ENCODE results near the gene SMIM38.

The SMIM38 gene

DNA sequence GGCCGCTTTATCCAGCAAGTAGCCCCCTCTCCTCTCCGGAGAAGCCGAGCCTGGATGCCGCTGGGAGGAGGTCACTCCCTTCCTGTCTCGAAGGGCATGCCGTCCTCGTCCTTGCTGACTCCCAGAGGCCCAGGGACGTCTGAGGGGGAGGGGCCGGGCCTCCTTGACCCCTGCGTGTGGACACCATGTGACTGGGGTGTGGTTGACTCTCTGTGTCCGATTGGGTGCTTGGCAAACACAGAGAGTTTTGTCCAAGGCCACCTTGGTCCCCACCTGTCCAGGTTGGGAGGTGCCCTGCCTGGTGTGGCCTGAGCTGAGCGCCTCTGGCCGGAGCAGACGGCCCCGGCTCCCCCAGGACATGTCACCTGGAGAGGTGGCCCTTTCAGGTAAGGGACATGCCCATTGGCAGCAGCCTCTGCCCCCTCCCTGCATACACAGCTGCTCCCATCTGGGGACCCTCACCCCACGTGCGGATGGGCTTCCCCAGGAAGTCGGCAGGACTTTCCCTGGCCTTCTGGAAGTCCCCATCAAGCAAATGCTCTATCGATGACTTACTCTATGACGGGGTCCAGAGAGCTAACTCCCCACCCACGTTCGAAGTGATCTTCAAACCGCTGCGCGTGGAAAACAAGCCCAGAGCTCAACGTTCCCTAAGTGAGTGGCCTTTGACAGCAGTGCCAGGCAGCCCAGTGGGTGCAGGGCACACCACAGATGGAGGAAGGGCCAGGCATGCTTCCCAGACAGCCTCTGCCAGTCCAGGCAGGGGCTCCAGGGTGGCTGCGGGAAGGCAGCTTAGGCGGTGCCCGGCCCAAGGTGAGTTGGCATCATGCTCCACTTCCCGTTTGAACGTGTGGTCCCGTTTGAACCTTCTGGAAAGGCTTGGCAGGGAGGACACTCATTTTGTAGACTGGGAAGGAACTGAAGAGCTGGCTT, at the start of gene SMIM38:
Gene SMIM38, plus strand, starts transcription at position 634 of the 933 bp plus-strand sequence. CDS start 1,912 bp downstream, outside the sequence.
- no peak for DNase-seq

DNA sequence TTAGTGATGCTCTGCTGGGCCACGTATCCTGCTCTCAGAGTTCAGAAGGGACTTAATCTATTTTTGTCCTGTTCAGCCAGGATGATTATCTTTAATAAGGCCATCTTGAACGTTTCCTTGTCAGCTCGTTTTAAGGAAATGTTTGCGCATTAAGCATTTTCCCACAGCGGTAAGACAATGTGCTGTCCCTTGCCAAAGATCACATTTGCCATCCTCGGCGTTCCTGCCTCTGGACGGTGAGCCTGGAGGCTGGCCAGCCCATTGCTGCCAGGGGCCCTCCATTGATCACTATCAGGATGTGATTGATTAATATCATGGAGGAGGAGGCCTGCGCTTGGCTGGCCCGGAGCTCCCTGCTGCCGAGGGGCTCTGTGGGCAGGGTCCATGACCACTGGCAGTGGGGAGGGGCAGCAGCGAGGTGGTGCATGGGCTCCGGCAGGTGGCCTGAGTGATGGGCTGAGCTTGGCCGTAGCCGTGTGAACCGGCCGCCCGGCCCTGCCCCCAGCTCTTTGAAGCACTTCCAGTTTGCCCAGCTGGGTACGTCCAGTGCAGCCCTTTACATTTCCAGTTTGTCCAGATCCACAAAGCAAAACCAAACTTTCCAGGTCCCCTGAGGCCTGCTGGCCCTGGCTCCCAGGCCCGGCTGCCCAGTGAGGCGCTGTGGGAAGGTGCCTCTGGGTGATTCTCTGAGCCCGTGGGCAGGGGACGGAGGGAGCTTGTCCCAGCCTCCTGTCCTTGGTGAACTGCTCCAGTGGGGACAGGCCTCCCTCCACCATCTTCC, 49.5 kb upstream of the SMIM38 start:
- no peak for DNase-seq

DNA sequence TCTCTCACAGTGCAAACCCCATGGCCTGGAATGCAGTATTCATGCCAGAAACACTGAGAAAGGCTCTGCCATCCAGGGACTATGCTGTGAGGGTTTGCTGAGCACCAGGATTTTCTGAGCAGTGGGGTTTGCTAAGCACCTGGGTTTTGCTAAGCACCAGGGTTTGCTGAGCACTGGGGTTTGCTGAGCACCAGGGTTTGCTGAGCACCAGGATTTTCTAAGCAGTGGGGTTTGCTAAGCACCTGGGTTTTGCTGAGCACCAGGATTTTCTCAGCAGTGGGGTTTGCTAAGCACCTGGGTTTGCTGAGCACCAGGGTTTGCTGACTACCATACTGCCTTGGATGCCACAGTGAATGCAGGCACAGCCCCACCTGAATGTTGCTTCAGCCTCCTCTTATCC, 48.3 kb upstream of the SMIM38 start:
- no peak for DNase-seq

DNA sequence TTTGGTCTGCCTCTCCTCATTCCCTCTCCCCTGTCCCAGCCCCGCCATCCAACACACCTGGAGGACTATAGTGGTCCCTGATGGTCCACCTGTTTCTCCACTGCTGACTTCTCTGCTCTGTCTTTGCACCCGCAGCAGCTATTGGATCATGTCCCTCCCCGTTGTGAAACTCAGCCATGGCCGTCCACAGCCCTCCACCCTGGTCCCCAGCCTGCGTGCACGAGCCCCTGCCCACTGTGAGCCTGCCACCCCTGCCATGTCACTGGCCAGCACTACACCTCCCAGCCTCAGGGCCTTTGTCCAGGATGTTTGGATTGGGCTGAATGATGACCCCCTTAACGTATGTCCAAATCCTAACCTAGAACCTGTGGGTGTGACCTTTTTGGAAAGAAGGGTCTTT, 47.7 kb upstream of the SMIM38 start:
- no peak for DNase-seq

DNA sequence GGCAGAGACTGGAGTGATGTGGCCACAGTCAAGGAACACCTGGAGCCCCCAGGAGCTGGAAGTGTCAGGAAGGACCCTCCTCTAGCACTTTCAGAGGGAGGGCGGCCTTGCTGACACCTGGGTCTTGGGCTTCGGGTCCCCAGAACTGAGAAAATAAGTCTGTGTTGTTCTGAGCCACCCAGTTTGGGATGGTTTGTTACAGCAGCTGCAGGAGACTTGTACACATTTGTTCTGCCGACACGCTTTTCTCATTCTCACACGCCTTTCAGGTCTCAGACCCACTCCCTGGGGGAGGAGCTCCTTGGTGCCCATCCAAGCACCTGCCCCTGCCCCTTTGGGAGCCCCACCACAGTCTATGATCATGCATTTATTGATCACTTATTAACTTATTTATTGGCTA, 47.2 kb upstream of the SMIM38 start:
- no peak for DNase-seq

DNA sequence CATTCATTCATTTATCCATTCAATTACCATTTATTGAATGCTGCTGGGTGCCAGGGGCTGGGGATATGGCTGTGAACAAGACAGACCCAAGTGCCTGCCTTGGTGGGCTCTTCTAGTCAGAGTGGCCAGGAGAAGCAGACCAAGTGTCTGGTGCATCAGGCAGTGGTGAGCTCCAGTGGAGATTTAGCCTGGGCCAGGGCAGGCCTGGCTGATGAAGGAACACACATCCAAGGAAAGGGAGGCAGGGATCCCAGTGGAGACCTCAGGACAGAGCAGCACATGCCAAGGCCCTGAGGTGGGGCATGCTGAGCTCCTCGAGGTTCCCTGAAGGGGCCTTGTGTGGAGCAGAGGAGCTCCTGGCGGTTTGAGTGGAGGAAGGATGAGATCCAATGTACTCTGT, 46.6 kb upstream of the SMIM38 start:
- no peak for DNase-seq

DNA sequence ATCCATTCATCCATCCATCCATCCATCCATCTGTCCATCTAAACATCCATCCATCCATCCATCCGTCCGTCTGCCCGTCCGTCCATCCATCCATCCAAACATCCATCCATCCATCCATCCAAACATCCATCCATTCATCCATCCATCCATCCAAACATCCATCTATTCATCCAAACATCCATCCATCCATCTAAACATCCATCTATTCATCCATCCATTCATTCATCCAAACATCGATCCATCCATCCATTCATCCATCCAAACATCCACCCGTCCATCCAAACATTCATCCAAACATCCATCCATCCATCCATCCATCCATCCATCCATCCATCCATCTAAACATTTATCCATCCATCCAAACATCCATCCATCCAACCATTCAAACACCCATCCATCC, 45.3 kb upstream of the SMIM38 start:
- no peak for DNase-seq

DNA sequence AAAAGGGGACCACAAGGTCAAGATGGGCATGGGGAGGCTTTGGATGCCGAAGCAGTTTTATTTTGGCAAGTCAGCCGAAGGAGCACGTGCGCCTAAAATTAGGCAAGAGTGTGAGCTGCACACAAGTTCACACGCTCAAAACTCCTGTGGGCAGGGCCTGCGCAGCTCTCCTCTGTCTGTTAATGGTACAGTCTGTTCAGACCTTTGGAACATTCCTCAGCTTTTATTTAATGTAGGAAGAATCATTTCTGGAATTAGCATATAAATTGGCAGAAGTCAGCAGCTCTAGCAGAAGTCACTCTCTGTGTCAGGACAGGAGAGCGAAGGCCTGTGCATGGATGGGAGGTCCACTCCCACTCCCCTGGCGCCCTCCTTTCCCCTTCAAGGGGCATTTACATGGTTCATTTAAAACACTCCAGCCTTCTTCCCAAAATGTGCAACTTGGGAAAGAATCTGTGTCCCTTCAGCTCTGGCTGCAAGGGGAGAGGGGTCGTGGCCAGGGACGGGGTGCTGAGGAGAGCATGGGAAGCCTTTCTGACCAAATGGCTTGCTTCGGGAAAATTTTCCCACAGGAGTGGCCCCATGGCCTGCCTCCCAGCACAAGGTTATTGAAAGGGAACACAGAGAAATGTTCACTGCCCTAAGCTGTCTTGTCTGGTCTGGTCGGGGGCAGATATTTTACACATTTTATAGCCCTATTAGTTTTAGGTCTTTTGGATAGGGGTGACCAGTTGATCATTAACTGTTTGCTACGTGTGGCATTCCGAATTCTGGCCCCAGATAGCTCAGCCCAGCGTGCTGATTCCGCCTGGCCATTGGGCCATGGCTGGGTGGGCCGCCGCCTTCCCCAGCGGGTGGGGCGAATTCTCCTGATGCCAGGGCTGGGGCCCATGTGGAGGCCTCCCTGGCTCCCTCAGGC, 43.9 kb upstream of the SMIM38 start:
- no peak for DNase-seq

DNA sequence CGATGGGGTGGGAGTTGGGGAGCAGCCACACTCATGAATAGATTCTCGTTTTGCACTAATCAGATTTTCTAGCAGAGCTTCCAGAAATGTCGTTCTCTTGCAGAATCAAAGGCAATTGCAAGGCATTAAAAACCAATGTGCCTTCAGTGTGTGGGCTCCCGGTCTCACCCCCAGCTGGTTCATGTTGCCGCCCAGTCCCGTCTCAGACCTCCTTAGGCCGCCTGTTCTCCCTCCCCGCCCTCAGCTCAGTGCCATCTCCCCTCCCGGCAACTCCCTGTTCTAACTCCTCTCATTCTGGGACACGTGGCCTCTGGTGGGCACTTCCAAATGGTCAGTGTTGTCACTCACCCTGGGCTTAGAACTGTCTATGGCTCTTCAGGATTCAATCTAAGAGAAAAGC, 42.5 kb upstream of the SMIM38 start:
- DNase-seq, result no peak

DNA sequence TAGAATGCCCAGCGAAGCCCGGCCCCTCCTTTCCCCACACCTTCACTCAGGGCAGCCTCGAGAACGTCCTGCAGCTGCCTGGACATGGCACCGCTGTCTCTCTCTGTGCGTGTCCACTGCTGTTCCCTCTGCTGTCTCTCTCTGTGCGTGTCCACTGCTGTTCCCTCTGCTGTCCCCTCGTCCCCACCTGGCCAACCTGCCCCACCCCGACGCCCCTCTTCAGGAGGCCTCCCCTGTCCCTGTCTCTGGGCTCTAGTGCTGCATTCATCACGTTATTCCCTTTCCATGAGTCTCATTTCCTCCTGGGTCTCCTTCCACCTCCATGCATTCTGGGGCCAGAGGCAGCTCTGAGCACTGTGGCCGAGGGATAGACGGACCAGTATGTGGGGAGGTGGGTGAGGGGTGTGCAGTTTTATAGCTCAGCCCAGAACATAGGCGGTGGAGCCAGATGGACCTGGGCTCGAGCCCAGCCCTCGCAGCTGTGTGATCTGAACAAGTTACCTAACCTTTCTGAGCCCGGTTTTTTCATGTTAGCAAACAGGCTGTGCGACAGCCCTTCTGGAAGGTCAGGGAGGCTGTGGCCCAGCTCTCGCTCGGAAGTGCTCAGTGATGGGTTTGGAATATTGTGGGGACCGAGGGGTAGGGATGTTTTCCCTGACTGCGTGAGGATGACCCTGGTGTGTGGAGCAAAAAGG, 41.9 kb upstream of the SMIM38 start:
- no peak for DNase-seq

DNA sequence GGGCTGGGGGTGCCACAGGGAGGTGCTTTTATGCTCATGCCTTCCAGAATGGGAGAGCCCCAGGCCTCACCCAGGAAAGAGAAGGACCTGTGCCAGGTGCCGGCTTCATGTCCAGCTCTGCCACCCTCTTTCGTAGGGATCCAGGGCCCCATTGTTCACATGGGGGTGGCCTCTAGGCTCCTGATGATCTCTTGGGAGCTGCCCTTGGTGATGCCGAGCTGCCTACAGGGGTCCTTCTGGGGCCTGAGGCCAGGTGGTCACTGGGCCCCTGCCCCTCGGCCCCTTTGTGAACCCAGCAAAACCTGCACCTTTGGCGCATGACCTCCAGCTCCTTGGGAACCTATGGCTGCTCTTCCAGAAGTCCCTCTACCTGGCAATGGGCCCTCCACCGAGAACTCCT, 41.4 kb upstream of the SMIM38 start:
- no peak for DNase-seq

DNA sequence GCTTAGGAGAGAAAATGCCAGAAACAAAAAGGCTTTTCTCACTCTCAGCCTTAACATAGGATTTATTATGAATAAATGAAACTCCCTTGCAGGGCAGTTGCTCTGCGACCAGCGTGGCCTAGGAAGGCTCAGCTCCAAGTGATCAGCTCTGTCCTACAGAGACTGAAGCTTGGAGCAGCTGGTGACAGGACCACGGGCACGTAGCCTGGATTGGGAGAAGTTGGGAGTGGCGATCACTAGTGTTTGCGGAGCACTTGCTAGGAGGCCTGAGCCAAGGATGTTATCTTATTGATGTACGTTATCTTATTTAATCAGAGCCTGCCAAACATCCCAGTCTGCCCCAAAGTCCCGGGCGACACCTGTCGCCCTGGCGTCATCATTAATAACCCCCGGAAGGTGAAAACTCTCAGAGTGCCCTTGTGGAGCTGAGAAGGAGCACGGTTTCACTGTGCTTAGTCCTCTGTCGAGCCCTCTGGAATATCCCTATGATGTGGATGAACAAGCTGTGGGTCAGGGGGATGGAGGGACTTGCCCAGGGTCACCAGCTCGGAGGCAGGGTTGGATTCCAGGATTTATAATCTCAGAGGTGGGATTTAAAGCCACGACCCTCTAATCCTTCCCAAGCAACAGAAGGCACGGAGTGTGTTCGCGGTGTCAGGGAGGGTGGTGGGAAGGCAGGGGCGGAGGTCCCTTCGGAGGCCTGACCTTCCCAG, 40.8 kb upstream of the SMIM38 start:
- no peak for DNase-seq

DNA sequence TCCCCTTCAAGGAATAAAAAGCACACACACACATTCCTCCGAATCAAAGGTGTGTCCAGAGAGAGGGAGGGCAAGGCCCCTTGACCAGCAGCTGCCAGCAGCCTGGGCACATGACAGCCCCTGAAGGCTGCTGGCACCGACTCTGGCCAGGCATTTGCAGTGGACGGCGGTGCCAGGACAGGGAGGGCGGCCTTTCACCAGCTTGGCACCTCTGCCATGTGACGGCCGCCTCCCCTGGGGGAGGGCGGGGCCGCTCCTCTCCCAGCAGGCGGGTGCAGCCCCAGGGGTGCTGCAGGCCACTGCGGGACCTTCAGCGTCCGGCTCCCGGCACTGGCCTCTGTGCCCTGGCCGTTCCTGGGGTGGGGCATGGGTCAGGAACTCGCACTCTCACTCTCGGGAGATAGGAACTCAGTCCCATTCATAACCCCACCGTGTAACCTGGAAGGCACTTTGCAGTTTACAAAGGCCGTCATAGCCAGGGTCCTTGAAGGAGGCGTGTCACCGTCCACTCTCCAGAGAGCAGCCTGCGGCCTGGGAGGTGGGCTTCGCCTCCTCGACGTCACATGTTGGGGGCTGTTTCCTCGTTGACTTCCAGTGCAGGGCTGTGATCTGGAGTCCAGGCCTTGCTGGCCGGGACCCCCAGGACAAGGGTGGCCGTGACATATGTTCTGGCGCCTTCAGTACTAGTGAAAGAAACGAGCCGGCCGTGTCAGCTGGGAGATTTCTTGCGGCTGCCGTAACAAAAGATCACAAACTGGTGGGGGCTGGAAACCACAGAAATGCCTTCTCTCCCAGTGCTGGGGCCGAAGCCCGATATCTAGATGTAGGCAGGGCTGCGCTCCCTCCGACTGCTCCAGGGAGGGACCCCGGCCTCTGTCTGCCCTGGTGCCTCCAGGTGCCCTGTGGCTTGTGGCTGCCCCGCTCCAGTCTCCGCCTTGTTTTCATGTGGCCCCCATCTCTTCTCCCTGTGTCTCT, 39.9 kb upstream of the SMIM38 start:
- no peak for DNase-seq

DNA sequence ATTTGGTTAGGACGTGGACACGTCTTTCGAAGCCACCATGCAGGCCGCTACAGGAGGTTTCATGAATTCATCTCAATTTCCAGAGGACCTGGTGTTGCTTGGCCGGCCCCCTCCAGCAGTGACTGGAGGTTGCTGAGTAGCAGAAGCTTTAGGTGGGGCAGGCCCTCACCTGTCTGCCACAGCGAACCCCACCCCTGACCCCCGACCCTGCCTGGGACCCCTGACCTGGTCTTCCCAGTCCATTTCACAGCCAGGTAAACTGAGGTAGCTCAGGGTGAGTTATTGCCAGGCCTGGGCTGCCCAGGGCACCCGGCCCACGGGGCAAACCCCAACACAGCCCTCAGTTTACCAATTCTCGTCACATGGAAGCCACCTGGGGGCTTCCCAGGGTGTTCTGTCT, 39.1 kb upstream of the SMIM38 start:
- no peak for DNase-seq

DNA sequence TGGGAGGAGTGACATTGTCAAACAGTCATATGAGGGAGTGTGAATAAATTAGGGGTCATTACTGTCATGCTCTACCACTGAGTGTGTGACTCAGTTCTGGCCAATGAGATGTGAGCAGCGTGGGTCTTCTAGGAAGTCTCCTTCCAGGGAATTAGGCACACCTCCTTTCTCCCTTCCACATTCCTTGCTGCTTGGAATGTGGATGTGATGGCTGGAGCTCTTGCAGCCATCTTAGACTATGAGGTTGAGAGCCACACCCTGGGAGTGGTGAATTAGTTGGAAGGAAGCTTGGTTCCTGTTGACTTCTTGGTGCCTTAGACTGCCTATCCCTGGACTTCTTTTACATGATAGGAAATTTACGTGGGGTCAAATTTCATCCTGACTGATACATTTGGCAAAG, 36.5 kb upstream of the SMIM38 start:
- no peak for DNase-seq

DNA sequence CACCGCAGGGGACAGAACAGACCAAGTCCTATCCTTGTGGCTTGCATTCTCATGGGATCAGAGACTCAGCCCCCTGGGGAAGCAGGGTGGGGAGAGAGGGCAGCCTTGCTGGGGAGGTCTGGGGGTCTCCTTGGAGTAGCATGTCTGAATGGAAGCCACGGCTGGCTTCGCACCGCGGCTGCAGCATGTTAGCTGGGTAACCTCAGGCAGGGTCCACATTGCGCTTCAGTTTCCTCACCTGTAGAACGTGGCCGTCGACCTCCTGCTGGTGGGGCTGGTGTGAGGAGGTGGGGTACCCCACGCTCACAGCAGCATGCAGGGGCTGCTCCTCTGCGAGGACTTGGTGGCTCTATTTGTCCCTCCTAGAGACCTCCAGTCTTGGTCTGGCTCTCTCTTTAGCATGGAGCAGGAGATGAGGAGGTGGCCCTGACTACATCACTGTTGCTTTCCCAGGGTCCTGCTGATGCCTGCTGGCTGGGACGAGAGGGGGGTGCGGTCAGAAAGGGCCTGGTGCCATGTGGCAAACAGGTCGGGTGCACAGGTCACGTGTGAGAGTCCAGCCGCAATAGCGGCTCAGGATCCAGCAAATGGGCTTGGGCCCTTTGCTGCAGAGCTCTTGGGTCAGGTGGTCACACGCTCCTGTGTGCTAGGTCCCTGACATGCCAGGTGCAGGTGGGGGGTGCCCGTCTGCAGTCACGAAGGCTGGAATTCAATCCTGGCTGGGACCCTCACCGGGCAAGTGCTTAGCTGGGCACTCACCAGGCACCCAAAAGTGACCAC, 35.4 kb upstream of the SMIM38 start:
- no peak for DNase-seq

DNA sequence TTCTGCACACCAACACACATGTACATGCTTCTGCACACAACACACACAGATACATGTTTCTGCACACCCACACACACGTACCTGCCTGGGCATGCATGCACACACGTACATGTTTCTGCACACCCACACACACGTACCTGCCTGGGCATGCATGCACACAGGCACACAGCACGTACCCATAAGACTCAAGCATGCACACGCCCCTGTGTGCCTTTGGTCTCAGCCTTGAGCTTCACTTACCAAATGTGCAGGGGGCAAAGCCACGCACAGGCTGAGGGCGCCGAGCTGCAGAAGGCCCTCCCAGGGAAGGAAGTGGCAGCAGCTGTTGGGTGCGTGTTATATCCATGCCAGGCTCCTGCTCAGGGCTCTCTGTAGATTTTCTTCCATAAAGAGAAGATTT, 34.7 kb upstream of the SMIM38 start:
- DNase-seq, result no peak

DNA sequence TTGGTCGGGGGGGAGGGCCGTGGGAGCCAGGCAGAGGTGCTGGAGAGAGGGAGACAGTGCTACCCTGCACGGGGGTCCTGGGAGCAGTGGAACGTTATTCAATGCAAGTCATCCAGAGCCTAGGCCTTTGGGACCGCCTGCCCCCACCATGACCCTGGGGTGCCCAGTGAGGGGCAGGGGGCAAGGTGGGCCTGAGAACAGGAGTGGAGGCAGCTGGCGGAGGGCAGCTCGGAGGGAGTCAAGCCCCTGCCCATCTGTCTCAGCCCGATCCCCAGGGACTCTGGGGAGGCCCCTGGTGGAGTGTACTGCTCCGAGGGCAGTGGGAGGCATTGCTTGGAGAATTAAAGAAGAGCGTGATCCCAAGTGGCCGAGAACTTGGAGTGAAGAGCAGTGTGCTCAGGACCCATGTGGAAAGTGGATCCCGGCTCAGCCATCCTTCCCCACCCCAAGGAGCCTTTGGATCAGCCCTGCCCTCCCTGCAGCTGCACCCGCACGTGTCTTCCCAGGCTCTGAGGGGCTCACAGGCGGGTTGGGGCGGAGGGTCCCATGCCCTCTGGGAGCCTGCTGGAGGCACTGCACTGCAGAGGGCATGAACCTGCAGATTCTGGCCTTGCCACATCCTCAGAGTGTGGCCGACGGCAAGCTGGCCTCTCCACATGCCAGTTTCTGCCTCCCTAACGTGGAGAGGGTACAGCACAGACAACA, 34.0 kb upstream of the SMIM38 start:
- no peak for DNase-seq

DNA sequence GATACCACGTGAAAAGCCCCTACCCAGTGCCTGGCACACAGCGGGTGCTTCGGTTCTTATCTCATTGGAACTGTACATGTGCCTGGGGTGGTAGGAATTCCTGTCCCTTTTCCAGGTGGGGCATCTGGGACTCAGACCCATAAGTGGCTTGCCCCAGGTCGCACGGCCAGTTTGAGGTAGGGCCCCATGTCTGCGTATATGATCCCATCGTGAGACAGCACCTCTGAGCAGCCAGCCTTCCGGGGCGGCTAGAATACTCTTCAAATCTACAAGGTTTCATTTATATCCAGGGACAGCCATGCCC, 33.5 kb upstream of the SMIM38 start:
- no peak for DNase-seq
